D721Med (cell line): ENCODE data around the gene PLIN1.
"Not testable (repeated sequence)": the region's sequence is repeated elsewhere in the genome, so short reads cannot be mapped to it uniquely, and the experiment has no call there.

Experiments
- DNase-seq: peaks from one replicate; pipeline ENCODE4 v3.0.0; 2011; ENCODE audit warnings: low spot score; ENCODE audit not compliant: insufficient read length
- FAIRE-seq: peaks from 2 replicates; lab custom pipeline; 2011; peaks lifted over from hg19 to GRCh38; lab: Jason Lieb, UNC
- CTCF ChIP-seq: IDR thresholded peaks from 2 replicates; pipeline ENCODE4 v1.5.1; 2012; ENCODE audit warnings: mild to moderate bottlenecking, control low read depth; ENCODE audit not compliant: insufficient read depth; ENCODE audit errors: missing control alignments

Gene PLIN1

GRCh38 chr15:89704411-89704810 lies 25.2 kb upstream of the PLIN1 start:
- no peak for FAIRE-seq
- TF ChIP-seq CTCF = no peak
- no peak for DNase-seq

- TF ChIP-seq CTCF = no peak
- no peak for DNase-seq
- no peak for FAIRE-seq
Measured at GRCh38 chr15:89695198-89695597, 16.0 kb upstream of the PLIN1 start.

GRCh38 chr15:89693696-89694095 lies 14.5 kb upstream of the PLIN1 start:
- FAIRE-seq = no peak

GRCh38 chr15:89693091-89693490 lies 13.9 kb upstream of the PLIN1 start:
- DNase-seq = no peak
- no peak for FAIRE-seq
- TF ChIP-seq CTCF = no peak

More at GRCh38 chr15:89693696-89694095, 14.5 kb upstream of the PLIN1 start:
- DNase-seq = no peak
- no peak for TF ChIP-seq CTCF

GRCh38 chr15:89690276-89691218 lies 11.4 kb upstream of the PLIN1 start, which contains the start of the genes PEX11A and WDR93:
TSS of gene PEX11A (minus strand) at chr15:89690754. CDS start at chr15:89690632, 122 bp downstream.
TSS of gene WDR93 (plus strand) at chr15:89690811. CDS start at chr15:89701747, 10,936 bp downstream.
- FAIRE-seq = no peak
- DNase-seq = peak; percentile 66
- no peak for TF ChIP-seq CTCF

DNA sequence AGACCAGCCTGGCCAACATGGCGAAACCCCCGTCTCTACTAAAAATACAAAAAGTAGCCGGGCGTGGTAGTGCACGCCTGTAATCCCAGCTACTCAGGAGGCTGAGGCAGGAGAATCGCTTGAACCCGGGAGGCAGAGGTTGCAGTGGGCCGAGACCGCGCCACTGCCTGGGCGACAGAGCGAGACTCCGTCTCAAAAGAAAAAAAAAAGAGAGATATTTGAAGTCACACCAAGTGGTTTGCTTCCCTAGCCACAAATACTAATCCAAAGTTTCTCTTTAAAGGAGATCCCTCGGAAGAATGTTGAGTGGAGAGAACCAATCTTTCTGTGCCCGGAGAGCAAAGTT lies 10.7 kb upstream of the PLIN1 start:
- not testable (repeated sequence) for DNase-seq, FAIRE-seq

DNA sequence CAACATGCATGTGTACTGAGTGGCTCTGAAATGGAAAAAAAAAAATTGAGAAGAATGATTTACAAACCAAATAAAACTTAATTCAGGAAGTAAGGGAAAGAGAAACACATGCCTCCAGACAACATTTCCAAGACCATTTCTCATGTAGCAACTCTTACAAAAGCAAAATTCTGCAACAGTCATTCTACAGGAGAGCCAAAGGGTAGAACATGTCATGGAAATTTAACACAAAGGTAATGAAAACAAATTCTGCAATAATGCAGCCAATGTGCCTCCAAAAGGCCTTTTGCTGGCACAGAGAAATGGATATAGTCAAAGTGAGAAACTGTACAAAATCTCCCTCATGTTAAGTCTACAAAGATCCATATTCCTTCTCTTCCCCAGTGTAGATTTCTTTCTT lies 7.4 kb upstream of the PLIN1 start:
- no peak for TF ChIP-seq CTCF
- DNase-seq = no peak
- FAIRE-seq = no peak
